ENCODE results near the gene LYZL6. TPM values are rescaled to one million over a fixed set of nuclear protein-coding genes. Genes with fewer than 3 reads are reported as not detected.

The LYZL6 gene
- total RNA-seq, 2 experiments from 2014 or later = not detected

- DNase-seq (no peak), ATAC-seq (ENCODE audit: poor library complexity) (no peak)
- no peaks in the 10 kb centered on the region for H3K9me3 Mint-ChIP-seq
- Histone ChIP-seq H3K36me3 (ENCODE audit: insufficient read depth, low read length) (no peaks in the 10 kb centered on the region), H3K4me1 (ENCODE audit: insufficient read depth, low read length) (peaks cover 5% of the 10 kb centered on the region), H3K27ac (ENCODE audit: low read depth in 1 of 2, low read length in 2 of 2) (no peak overlapping the region), H3K4me3 (ENCODE audit: low read length) (no peak overlapping the region), H3K27me3 (ENCODE audit: control insufficient read depth in 1 of 2, insufficient read depth in 2 of 2, low read length in 2 of 2) (no peaks in the 10 kb centered on the region), H3K9me3 (ENCODE audit: control insufficient read depth in 1 of 2, insufficient read depth in 1 of 2, low read length in 2 of 2) (no peaks in the 10 kb centered on the region)
- H3K36me3 Mint-ChIP-seq (ENCODE audit: low read depth) = no peaks in the 10 kb centered on the region
- ChIA-PET POLR2A (no interaction called here), CTCF (interaction anchor here (1.7 kb wide), 1 partner anchor 12 kb away, joined by 6 read pairs; no protein-coding TSS in a partner anchor)
- intact Hi-C loops (cut with DNase I, micrococcal nuclease) = no loop called here
- H3K27ac Mint-ChIP-seq = no peak overlapping the region
- no peak for TF ChIP-seq CTCF (IDR thresholded peaks at IDR 0.05)
- no peak overlapping the region for H3K4me3 Mint-ChIP-seq
- no peaks in the 10 kb centered on the region for H3K27me3 Mint-ChIP-seq
- H3K4me1 Mint-ChIP-seq (ENCODE audit: low read depth) = peaks cover 7% of the 10 kb centered on the region
Observed at GRCh38 chr17:35923609-35924114, 19.9 kb downstream of the LYZL6 start.

GRCh38 chr17:35920229-35920628 is 23.3 kb downstream of the LYZL6 start:
- ATAC-seq (ENCODE audit: poor library complexity) = no peak
- no peaks in the 10 kb centered on the region for H3K27me3 Mint-ChIP-seq
- no peak overlapping the region for H3K4me3 Mint-ChIP-seq
- Histone ChIP-seq H3K36me3 (ENCODE audit: insufficient read depth, low read length) (no peaks in the 10 kb centered on the region), H3K4me1 (ENCODE audit: insufficient read depth, low read length) (peaks cover 7% of the 10 kb centered on the region), H3K27me3 (ENCODE audit: control insufficient read depth in 1 of 2, insufficient read depth in 2 of 2, low read length in 2 of 2) (no peaks in the 10 kb centered on the region), H3K9me3 (ENCODE audit: control insufficient read depth in 1 of 2, insufficient read depth in 1 of 2, low read length in 2 of 2) (no peaks in the 10 kb centered on the region), H3K27ac (ENCODE audit: low read depth in 1 of 2, low read length in 2 of 2) (no peak overlapping the region), H3K4me3 (ENCODE audit: low read length) (no peak overlapping the region)
- no peak overlapping the region for H3K27ac Mint-ChIP-seq
- no peak for TF ChIP-seq CTCF (IDR thresholded peaks at IDR 0.05)
- intact Hi-C loops (cut with DNase I, micrococcal nuclease) = no loop called here
- peaks cover 7% of the 10 kb centered on the region for H3K4me1 Mint-ChIP-seq (ENCODE audit: low read depth)
- ChIA-PET POLR2A (no interaction called here), CTCF (no interaction called here)
- no peaks in the 10 kb centered on the region for H3K36me3 Mint-ChIP-seq (ENCODE audit: low read depth)
- H3K9me3 Mint-ChIP-seq = no peaks in the 10 kb centered on the region
- no peak for DNase-seq

GRCh38 chr17:35918665-35919064 is 24.8 kb downstream of the LYZL6 start:
- Mint-ChIP-seq H3K4me3 (no peak overlapping the region), H3K27me3 (no peaks in the 10 kb centered on the region), H3K4me1 (ENCODE audit: low read depth) (peaks cover 7% of the 10 kb centered on the region), H3K36me3 (ENCODE audit: low read depth) (no peaks in the 10 kb centered on the region), H3K9me3 (no peaks in the 10 kb centered on the region), H3K27ac (no peak overlapping the region)
- Histone ChIP-seq H3K4me3 (ENCODE audit: low read length) (no peak overlapping the region), H3K9me3 (ENCODE audit: control insufficient read depth in 1 of 2, insufficient read depth in 1 of 2, low read length in 2 of 2) (no peaks in the 10 kb centered on the region), H3K36me3 (ENCODE audit: insufficient read depth, low read length) (no peaks in the 10 kb centered on the region), H3K4me1 (ENCODE audit: insufficient read depth, low read length) (peaks cover 9% of the 10 kb centered on the region), H3K27ac (ENCODE audit: low read depth in 1 of 2, low read length in 2 of 2) (no peak overlapping the region), H3K27me3 (ENCODE audit: control insufficient read depth in 1 of 2, insufficient read depth in 2 of 2, low read length in 2 of 2) (no peaks in the 10 kb centered on the region)
- ChIA-PET POLR2A (interaction anchor here (0.7 kb wide), 1 partner anchor 26 kb away, joined by 3 read pairs; no protein-coding TSS in a partner anchor), CTCF (interaction anchor here (1.3 kb wide), 1 partner anchor 13 kb away, joined by 3 read pairs; no protein-coding TSS in a partner anchor)
- intact Hi-C loops (cut with DNase I, micrococcal nuclease) = no loop called here
- ATAC-seq (ENCODE audit: poor library complexity) = no peak
- no peak for DNase-seq
- no peak for TF ChIP-seq CTCF (IDR thresholded peaks at IDR 0.05)
